Psoas muscle (tissue), 8 donors: ENCODE measurements around the gene PRR3. TPM values are rescaled to one million over a fixed set of nuclear protein-coding genes. Genes with fewer than 3 reads are reported as not detected.

Experiments used
- ATAC-seq, 4 donors: fragments of 200-7000 bp; cut with Tn5 transposase; one replicate each; pipeline ENCODE4 v1.9.1; 2020; ENCODE audit warnings: moderate library complexity in 3 of 4, mild to moderate bottlenecking in 2 of 4
- DNase-seq, 2 donors: peaks; one replicate each; pipeline ENCODE4 v3.0.0-alpha.2; 2020
- H3K27ac ChIP-seq: fragments of 200-600 bp; one replicate; pipeline ENCODE4 v1.8.0; 2022
- H3K27me3 ChIP-seq, 3 donors: fragments of 200-600 bp in 1 of 3; one replicate each; pipeline versions ENCODE4 v1.6.1 to v1.8.0; 2013 to 2022; ENCODE audit warnings: low read length in 2 of 3, mild to moderate bottlenecking in 2 of 3, moderate library complexity in 1 of 3; ENCODE audit not compliant: insufficient read depth in 3 of 3
- H3K36me3 ChIP-seq, 2 donors: fragments of 200-600 bp in 1 of 2; one replicate each; pipeline versions ENCODE4 v1.6.1 to v1.8.0; 2013 to 2022; ENCODE audit warnings: low read depth in 1 of 2, mild to moderate bottlenecking in 1 of 2, moderate library complexity in 1 of 2; ENCODE audit not compliant: insufficient read depth in 1 of 2
- H3K4me1 ChIP-seq: fragments of 200-600 bp; one replicate; pipeline ENCODE4 v1.8.0; 2022
- H3K4me3 ChIP-seq: fragments of 200-600 bp; one replicate; pipeline ENCODE4 v1.8.0; 2022; ENCODE audit warnings: mild to moderate bottlenecking
- H3K9me3 ChIP-seq: fragments of 200-600 bp; one replicate; pipeline ENCODE4 v1.8.0; 2022
- WGBS, 3 donors: extraction: QIAGEN DNeasy Blood & Tissue Kit; methylation state at CpG; one replicate each; pipeline versions ENCODE4 v1.1.6 to v1.1.7; 2013; 5-methylcytosine and 5-hydroxymethylcytosine counted together
- intact Hi-C, 2 donors: fragments of 100-400 bp; cut with DNase I; formaldehyde crosslinking; loops; one replicate each; pipeline versions ENCODE4 v1.11.0 to v1.14.2; 2022
- polyA plus RNA-seq, 3 donors: library from polyadenylated mRNA; stranded (reverse); fragments of 200-250 nt; gene quantifications; one replicate each; pipeline ENCODE4 v1.2.3, GENCODE V29; 2013
- total RNA-seq, 4 donors: library from RNA; stranded (reverse); fragmentation: NEBNext Ultra II Directional in 2 of 4; extraction: Animal tissue kit (Norgen Biotek cat#: 25700) in 2 of 4; gene quantifications; one replicate each; pipeline versions ENCODE4 v1.2.1 to v1.2.4, GENCODE V29; 2021 to 2023
- TF ChIP-seq, protein P1 (sequence below): fragments of 200-600 bp; IDR thresholded peaks from one replicate; pipeline ENCODE4 v1.8.0; 2022; ENCODE audit warnings: antibody characterized with exemption
- donor health status: healthy with polysubstance abuse.
- donor health status: DM: no; HTN: no; CAD: no; lungs with moderate emphysema.
- donor health status: Bipolar disorder and iron deficiency.
- donor health status: healthy.
- donor health status: DM: yes; HTN: yes; CAD: no.
- donor health status: DM: no; HTN: no; CAD: no.
- donor health status: DM: no; HTN: no; CAD: no.
- donor health status: DM: yes; HTN: yes; CAD: no.

PRR3 gene
- total and polyA plus RNA-seq, 7 donors, result 1.5 to 5.1 (median 2.3) TPM

DNA sequence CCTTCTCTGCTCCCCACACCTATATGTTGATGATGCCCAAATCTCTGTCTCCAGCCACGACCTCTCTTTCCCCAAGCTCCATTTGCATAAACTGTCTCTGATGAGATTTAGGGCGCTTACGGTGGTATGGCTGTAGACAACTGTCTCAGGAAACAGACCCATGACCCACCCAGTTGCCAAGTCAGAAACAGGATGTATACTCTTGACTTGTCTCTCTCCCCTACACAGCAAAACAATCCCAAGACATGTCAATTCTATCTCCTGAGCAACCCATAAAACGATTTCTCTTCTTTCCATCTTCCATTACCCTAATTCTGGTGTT lies 14.7 kb upstream of the PRR3 start:
- TF ChIP-seq, protein P1, sequence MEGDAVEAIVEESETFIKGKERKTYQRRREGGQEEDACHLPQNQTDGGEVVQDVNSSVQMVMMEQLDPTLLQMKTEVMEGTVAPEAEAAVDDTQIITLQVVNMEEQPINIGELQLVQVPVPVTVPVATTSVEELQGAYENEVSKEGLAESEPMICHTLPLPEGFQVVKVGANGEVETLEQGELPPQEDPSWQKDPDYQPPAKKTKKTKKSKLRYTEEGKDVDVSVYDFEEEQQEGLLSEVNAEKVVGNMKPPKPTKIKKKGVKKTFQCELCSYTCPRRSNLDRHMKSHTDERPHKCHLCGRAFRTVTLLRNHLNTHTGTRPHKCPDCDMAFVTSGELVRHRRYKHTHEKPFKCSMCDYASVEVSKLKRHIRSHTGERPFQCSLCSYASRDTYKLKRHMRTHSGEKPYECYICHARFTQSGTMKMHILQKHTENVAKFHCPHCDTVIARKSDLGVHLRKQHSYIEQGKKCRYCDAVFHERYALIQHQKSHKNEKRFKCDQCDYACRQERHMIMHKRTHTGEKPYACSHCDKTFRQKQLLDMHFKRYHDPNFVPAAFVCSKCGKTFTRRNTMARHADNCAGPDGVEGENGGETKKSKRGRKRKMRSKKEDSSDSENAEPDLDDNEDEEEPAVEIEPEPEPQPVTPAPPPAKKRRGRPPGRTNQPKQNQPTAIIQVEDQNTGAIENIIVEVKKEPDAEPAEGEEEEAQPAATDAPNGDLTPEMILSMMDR, result no peak
- ATAC-seq (peak in 2 of 4 donors; percentile 6 to 8), DNase-seq (no peak)
- Histone ChIP-seq H3K36me3 (peaks cover 2 to 21% of the 10 kb centered on the region in 2 donors), H3K4me3 (no peak overlapping the region), H3K9me3 (no peaks in the 10 kb centered on the region), H3K27ac (no peak overlapping the region), H3K27me3 (no peaks in the 10 kb centered on the region), H3K4me1 (peaks cover 3% of the 10 kb centered on the region)
- intact Hi-C loops, result loop anchor here (5.0 to 10.0 kb wide), 5 partner anchors 55 to 545 kb away; partner anchors contain the start of genes TRIM26 (in 1 of the 2) and TUBB (in 1 of the 2)
- WGBS, 3 donors, result 22 to 25% (median 25%) methylated on average over 4 of the region's 4 CpGs

DNA sequence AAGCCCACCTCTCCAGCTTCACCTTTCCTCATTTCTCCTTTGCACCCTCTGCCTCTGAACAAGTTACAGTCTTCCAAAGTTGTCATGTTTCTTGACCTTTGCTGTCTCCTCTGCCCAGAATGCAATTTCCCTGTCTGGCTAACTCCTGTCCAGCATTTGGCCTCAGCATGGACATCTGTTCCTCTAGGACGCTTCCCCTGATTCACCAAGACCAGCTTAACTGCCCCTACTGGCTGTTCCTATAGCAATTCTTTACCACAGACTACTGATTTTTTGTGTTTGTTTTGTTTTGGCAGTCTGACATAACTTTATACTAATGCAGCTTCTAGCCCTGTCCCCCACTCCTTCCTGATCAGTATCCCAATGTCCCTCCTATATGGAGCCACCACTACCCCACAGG lies 14.2 kb upstream of the PRR3 start:
- Histone ChIP-seq H3K4me1 (peaks cover 3% of the 10 kb centered on the region), H3K4me3 (no peak overlapping the region), H3K36me3 (peaks cover 2 to 25% of the 10 kb centered on the region in 2 donors), H3K27ac (no peak overlapping the region), H3K27me3 (no peaks in the 10 kb centered on the region), H3K9me3 (no peaks in the 10 kb centered on the region)
- DNase-seq (no peak), ATAC-seq (no peak)
- intact Hi-C loops, result loop anchor here (5.0 to 10.0 kb wide), 5 partner anchors 54 to 544 kb away; partner anchors contain the start of genes TRIM26 (in 1 of the 2) and TUBB (in 1 of the 2)
- TF ChIP-seq, protein P1, result no peak
- 35 to 52% (median 50%) methylated on average over 1 of the region's 1 CpG for WGBS, 3 donors

DNA sequence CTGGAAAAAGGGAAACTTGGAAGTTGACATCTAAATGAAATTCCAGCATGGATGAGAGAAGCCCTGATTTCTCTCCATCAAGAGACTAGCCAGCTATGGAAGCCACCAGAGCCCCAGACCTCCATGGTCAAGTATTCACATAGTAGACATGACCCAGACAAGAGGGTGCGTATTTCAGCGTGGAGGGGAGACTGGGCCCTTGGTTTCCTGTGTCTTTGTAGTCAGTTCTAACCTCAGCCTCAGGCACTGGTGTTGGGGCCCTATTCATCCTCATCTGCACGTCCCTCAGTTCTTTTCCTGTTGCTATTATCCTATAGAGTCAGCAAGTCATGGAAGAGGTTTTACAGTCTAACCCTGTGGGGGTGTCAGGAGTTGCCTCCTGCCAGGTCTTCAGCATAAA lies 13.3 kb upstream of the PRR3 start:
- Histone ChIP-seq H3K4me1 (peaks cover 3% of the 10 kb centered on the region), H3K36me3 (peaks cover 2 to 34% of the 10 kb centered on the region in 2 donors), H3K4me3 (no peak overlapping the region), H3K9me3 (no peaks in the 10 kb centered on the region), H3K27ac (no peak overlapping the region), H3K27me3 (no peaks in the 10 kb centered on the region)
- WGBS, 3 donors, result 85 to 96% (median 91%) methylated on average over 3 of the region's 3 CpGs
- no peak for ATAC-seq
- TF ChIP-seq, protein P1, result no peak
- DNase-seq, result no peak
- intact Hi-C loops, result loop anchor here (5.0 to 10.0 kb wide), 5 partner anchors 53 to 543 kb away; partner anchors contain the start of genes TRIM26 (in 1 of the 2) and TUBB (in 1 of the 2)

DNA sequence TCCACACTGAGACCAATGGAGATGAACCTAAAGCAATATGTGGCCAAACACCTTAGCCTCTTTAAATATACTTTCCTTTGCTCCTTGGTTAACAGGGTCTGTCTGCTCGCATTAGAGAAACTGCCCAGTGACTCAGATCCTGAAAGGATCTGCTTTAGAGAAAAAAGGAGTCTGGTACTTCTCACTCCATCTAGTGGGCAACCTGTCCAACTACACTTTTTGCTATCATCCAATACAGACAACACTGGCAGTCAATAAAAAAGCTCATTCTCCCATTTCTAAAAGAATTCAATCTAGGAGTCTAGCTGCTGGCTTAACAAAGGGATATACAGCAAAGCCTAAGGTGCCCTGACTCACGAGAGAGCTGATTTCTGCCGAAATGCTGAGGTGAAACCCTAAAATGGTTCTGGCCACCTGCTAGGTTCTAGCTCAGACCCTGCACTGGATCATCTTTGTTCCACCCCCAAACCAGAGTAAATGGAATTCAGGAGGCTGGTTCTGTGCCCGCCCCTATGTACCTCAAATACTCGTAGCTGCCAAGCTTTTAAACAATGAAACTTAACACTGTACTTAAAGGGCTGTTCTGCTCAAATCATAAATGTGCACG lies 12.3 kb upstream of the PRR3 start:
- Histone ChIP-seq H3K4me1 (peaks cover 3% of the 10 kb centered on the region), H3K27me3 (no peaks in the 10 kb centered on the region), H3K9me3 (no peaks in the 10 kb centered on the region), H3K4me3 (no peak overlapping the region), H3K36me3 (peaks cover 2 to 42% of the 10 kb centered on the region in 2 donors), H3K27ac (no peak overlapping the region)
- DNase-seq (no peak), ATAC-seq (peak in 3 of 4 donors; percentile 38 to 54 (median 48))
- 35 to 42% (median 37%) methylated on average over 6 of the region's 6 CpGs for WGBS, 3 donors
- TF ChIP-seq, protein P1, result peak; percentile 73
- intact Hi-C loops, result loop anchor here (5.0 to 10.0 kb wide), 5 partner anchors 53 to 543 kb away; partner anchors contain the start of genes TRIM26 (in 1 of the 2) and TUBB (in 1 of the 2)
